ENCODE measurements around the gene LRRFIP1. TPM values are rescaled to one million over a fixed set of nuclear protein-coding genes. Genes with fewer than 3 reads are reported as not detected.

LRRFIP1 gene
- total RNA-seq, 2 experiments from 2014 or later, result 157 to 161 TPM

- Mint-ChIP-seq H3K4me1 (ENCODE audit: low read depth) (no peaks in the 10 kb centered on the region), H3K4me3 (no peak overlapping the region), H3K36me3 (ENCODE audit: low read depth) (no peaks in the 10 kb centered on the region), H3K27me3 (no peaks in the 10 kb centered on the region), H3K27ac (no peak overlapping the region), H3K9me3 (no peaks in the 10 kb centered on the region)
- Histone ChIP-seq H3K27ac (ENCODE audit: low read depth in 1 of 2, low read length in 2 of 2) (no peak overlapping the region), H3K4me3 (ENCODE audit: low read length) (no peak overlapping the region), H3K36me3 (ENCODE audit: insufficient read depth, low read length) (no peaks in the 10 kb centered on the region), H3K27me3 (ENCODE audit: control insufficient read depth in 1 of 2, insufficient read depth in 2 of 2, low read length in 2 of 2) (no peaks in the 10 kb centered on the region), H3K4me1 (ENCODE audit: insufficient read depth, low read length) (no peaks in the 10 kb centered on the region), H3K9me3 (ENCODE audit: control insufficient read depth in 1 of 2, insufficient read depth in 1 of 2, low read length in 2 of 2) (no peaks in the 10 kb centered on the region)
- POLR2A ChIA-PET, result no interaction called here
- intact Hi-C loops (cut with DNase I, micrococcal nuclease), result no loop called here
- no peak for ATAC-seq (ENCODE audit: poor library complexity)
- CTCF ChIA-PET, result no interaction called here
- no peak for DNase-seq
- TF ChIP-seq, protein P1, sequence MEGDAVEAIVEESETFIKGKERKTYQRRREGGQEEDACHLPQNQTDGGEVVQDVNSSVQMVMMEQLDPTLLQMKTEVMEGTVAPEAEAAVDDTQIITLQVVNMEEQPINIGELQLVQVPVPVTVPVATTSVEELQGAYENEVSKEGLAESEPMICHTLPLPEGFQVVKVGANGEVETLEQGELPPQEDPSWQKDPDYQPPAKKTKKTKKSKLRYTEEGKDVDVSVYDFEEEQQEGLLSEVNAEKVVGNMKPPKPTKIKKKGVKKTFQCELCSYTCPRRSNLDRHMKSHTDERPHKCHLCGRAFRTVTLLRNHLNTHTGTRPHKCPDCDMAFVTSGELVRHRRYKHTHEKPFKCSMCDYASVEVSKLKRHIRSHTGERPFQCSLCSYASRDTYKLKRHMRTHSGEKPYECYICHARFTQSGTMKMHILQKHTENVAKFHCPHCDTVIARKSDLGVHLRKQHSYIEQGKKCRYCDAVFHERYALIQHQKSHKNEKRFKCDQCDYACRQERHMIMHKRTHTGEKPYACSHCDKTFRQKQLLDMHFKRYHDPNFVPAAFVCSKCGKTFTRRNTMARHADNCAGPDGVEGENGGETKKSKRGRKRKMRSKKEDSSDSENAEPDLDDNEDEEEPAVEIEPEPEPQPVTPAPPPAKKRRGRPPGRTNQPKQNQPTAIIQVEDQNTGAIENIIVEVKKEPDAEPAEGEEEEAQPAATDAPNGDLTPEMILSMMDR (IDR thresholded peaks at IDR 0.05), result no peak
Observed at GRCh38 chr2:237823544-237823943, 196.2 kb downstream of the LRRFIP1 start.

DNA sequence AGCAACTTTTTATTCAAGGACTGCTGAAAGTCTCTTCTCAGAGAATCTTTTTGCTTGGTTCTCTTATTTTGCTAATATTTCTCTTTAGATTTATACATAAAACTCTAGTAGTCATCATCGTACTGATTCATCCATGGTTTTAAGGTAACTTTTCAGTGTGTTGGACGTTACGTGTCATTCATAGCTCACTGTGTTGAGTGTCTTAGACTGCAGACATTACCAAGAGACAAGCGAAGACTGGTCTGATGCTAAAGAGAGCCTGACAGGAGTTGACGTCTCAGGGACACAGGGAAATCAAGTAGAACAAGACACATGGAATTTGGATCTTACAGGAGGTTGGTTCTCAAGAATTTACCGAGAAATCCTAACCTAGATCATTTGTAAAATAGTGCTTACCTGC is 196.7 kb downstream of the LRRFIP1 start:
- CTCF ChIA-PET, result no interaction called here
- POLR2A ChIA-PET, result interaction anchor here (0.5 kb wide), 1 partner anchor 10 kb away, joined by 3 read pairs; no protein-coding TSS in a partner anchor
- no peak for ATAC-seq (ENCODE audit: poor library complexity)

GRCh38 chr2:237827421-237827987 is 200.1 kb downstream of the LRRFIP1 start:
- Histone ChIP-seq H3K9me3 (ENCODE audit: control insufficient read depth in 1 of 2, insufficient read depth in 1 of 2, low read length in 2 of 2) (no peaks in the 10 kb centered on the region), H3K36me3 (ENCODE audit: insufficient read depth, low read length) (no peaks in the 10 kb centered on the region), H3K27me3 (ENCODE audit: control insufficient read depth in 1 of 2, insufficient read depth in 2 of 2, low read length in 2 of 2) (no peaks in the 10 kb centered on the region), H3K27ac (ENCODE audit: low read depth in 1 of 2, low read length in 2 of 2) (no peak overlapping the region), H3K4me3 (ENCODE audit: low read length) (no peak overlapping the region), H3K4me1 (ENCODE audit: insufficient read depth, low read length) (no peaks in the 10 kb centered on the region)
- Mint-ChIP-seq H3K4me1 (ENCODE audit: low read depth) (no peaks in the 10 kb centered on the region), H3K27me3 (no peaks in the 10 kb centered on the region), H3K27ac (no peak overlapping the region), H3K4me3 (no peak overlapping the region), H3K36me3 (ENCODE audit: low read depth) (no peaks in the 10 kb centered on the region), H3K9me3 (no peaks in the 10 kb centered on the region)
- intact Hi-C loops (cut with DNase I, micrococcal nuclease), result no loop called here
- ChIA-PET CTCF (interaction anchor here (1.5 kb wide), 1 partner anchor 11 kb away, joined by 4 read pairs; no protein-coding TSS in a partner anchor), POLR2A (no interaction called here)
- TF ChIP-seq, protein P1 (IDR thresholded peaks at IDR 0.05), result no peak
- ATAC-seq (ENCODE audit: poor library complexity) (no peak), DNase-seq (no peak)

More for the DNA sequence above, 196.7 kb downstream of the LRRFIP1 start:
- TF ChIP-seq, protein P1 (IDR thresholded peaks at IDR 0.05), result no peak
- Mint-ChIP-seq H3K27ac (no peak overlapping the region), H3K27me3 (no peaks in the 10 kb centered on the region), H3K9me3 (no peaks in the 10 kb centered on the region), H3K4me1 (ENCODE audit: low read depth) (no peaks in the 10 kb centered on the region), H3K36me3 (ENCODE audit: low read depth) (no peaks in the 10 kb centered on the region), H3K4me3 (no peak overlapping the region)
- intact Hi-C loops (cut with DNase I, micrococcal nuclease), result no loop called here
- Histone ChIP-seq H3K27ac (ENCODE audit: low read depth in 1 of 2, low read length in 2 of 2) (no peak overlapping the region), H3K27me3 (ENCODE audit: control insufficient read depth in 1 of 2, insufficient read depth in 2 of 2, low read length in 2 of 2) (no peaks in the 10 kb centered on the region), H3K4me3 (ENCODE audit: low read length) (no peak overlapping the region), H3K9me3 (ENCODE audit: control insufficient read depth in 1 of 2, insufficient read depth in 1 of 2, low read length in 2 of 2) (no peaks in the 10 kb centered on the region), H3K36me3 (ENCODE audit: insufficient read depth, low read length) (no peaks in the 10 kb centered on the region), H3K4me1 (ENCODE audit: insufficient read depth, low read length) (no peaks in the 10 kb centered on the region)
- DNase-seq, result no peak

Other genes with a start within 250 kb of the LRRFIP1 start
- 1 to 10 TPM; 1.3 TPM for gene COL6A3, start 213.4 kb upstream of the LRRFIP1 start, total RNA-seq
- under 1 TPM in 1 of 2 experiments, not detected in 1; 0.39 TPM for gene MLPH, start 140.3 kb upstream of the LRRFIP1 start, total RNA-seq
- not detected for gene PRLH, start 61.0 kb upstream of the LRRFIP1 start, total RNA-seq
- not detected for gene RAB17, start 36.9 kb upstream of the LRRFIP1 start, total RNA-seq
- gene RBM44, start 171.2 kb downstream of the LRRFIP1 start, total RNA-seq, result 1 to 10 TPM; 2.8 to 2.9 TPM
- gene RAMP1, start 232.0 kb downstream of the LRRFIP1 start, total RNA-seq, result not detected

Data from CD4-positive, alpha-beta T cell (primary cell).